ENCODE data around the gene MICAL3. TPM values are rescaled to one million over a fixed set of nuclear protein-coding genes. Genes with fewer than 3 reads are reported as not detected.

The MICAL3 gene
- polyA plus RNA-seq, 3 donors: 0.23 to 0.84 TPM; not detected in 1

DNA sequence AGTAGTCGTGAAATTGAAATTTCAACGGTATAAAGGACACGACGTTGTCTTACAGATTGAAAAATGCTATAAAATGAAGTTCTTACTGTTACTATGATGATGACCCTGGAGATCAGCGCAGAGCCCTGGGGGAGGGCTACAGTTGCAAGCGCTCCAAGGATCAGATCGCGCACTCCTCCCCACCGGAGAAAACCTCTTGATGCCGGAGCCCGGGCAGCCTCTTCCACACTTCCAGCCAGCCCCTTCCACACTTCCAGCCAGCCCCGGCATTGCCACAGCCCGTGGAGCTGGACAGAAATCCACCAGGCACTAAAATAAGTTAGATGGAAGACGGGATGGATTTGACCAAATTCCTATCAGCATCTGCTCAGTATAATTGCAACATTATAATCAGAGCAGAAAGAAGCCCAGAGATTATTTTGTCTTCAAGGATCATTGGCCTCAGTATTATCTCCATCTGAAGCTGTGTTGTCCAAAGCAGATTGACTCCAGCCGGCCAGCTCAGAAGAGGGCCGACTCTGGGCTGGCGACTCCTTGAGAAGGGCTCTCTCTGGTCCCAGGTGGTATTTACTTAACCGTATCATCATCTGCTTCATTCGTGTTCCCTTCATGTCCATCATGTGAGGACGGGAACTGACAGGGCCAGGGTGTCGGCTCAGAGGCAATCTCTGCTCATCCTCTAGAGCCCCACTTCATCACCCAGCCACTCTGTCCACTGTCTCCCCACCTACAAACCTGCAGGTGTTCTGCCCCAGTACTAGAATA is 777 bp upstream of the MICAL3 start:
- no peak overlapping the region for H3K27ac Mint-ChIP-seq
- peaks cover 15% of the 10 kb centered on the region for H3K4me1 Mint-ChIP-seq
- peaks cover 0 to 8% of the 10 kb centered on the region in 2 donors for H3K36me3 Mint-ChIP-seq
- Histone ChIP-seq H3K4me1 (ENCODE audit: control insufficient read depth in 1 of 2, insufficient read depth in 2 of 2, low read length in 2 of 2) (peaks cover 6 to 12% of the 10 kb centered on the region in 2 donors), H4K20me1 (ENCODE audit: insufficient read depth, low read length) (no peaks in the 10 kb centered on the region), H2AFZ (ENCODE audit: insufficient read depth, low read depth, low read length, poor library complexity, severe bottlenecking) (no peak overlapping the region), H3K36me3 (replicated peaks in 1 of 2; ENCODE audit: control insufficient read depth in 1 of 2, insufficient read depth in 2 of 2, low read length in 2 of 2) (no peaks in the 10 kb centered on the region), H3K27ac (ENCODE audit: low read depth in 1 of 2, low read length in 2 of 2) (no peak overlapping the region), H3K9me3 (replicated peaks in 1 of 2; ENCODE audit: control insufficient read depth in 1 of 2, insufficient read depth in 1 of 2, low read length in 2 of 2) (peaks cover 0 to 6% of the 10 kb centered on the region in 2 donors), H3K9ac (ENCODE audit: insufficient read depth, low read length, poor library complexity, severe bottlenecking) (no peak overlapping the region), H3K4me2 (replicated peaks; ENCODE audit: extremely low read depth, low read length, poor library complexity, severe bottlenecking) (peak overlapping the region; percentile 57), H3K79me2 (ENCODE audit: insufficient read depth, low read length) (no peaks in the 10 kb centered on the region), H3K27me3 (ENCODE audit: control insufficient read depth in 2 of 2, insufficient read depth in 2 of 2, low read length in 2 of 2) (peaks cover 25 to 48% of the 10 kb centered on the region in 2 donors), H3K4me3 (replicated peaks in 1 of 3; ENCODE audit: low read depth in 2 of 3, low read length in 3 of 3) (peak overlapping the region in 1 of 3 experiments; percentile 63)
- intact Hi-C loops (cut with micrococcal nuclease): no loop called here
- peaks cover 54 to 64% (median 59%) of the 10 kb centered on the region in 3 donors for H3K27me3 Mint-ChIP-seq (ENCODE audit: low read depth in 3 of 3)
- no peak for DNase-seq
- peak overlapping the region in 1 of 2 donors; percentile 87 for H3K4me3 Mint-ChIP-seq
- 52% methylated on average over 18 of the region's 21 CpGs for WGBS (ENCODE audit: insufficient coverage)
- TF ChIP-seq, protein P1, sequence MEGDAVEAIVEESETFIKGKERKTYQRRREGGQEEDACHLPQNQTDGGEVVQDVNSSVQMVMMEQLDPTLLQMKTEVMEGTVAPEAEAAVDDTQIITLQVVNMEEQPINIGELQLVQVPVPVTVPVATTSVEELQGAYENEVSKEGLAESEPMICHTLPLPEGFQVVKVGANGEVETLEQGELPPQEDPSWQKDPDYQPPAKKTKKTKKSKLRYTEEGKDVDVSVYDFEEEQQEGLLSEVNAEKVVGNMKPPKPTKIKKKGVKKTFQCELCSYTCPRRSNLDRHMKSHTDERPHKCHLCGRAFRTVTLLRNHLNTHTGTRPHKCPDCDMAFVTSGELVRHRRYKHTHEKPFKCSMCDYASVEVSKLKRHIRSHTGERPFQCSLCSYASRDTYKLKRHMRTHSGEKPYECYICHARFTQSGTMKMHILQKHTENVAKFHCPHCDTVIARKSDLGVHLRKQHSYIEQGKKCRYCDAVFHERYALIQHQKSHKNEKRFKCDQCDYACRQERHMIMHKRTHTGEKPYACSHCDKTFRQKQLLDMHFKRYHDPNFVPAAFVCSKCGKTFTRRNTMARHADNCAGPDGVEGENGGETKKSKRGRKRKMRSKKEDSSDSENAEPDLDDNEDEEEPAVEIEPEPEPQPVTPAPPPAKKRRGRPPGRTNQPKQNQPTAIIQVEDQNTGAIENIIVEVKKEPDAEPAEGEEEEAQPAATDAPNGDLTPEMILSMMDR (IDR thresholded peaks at IDR 0.05): no peak
- H3K9me3 Mint-ChIP-seq: peaks cover 0 to 9% (median 0%) of the 10 kb centered on the region in 7 donors

DNA sequence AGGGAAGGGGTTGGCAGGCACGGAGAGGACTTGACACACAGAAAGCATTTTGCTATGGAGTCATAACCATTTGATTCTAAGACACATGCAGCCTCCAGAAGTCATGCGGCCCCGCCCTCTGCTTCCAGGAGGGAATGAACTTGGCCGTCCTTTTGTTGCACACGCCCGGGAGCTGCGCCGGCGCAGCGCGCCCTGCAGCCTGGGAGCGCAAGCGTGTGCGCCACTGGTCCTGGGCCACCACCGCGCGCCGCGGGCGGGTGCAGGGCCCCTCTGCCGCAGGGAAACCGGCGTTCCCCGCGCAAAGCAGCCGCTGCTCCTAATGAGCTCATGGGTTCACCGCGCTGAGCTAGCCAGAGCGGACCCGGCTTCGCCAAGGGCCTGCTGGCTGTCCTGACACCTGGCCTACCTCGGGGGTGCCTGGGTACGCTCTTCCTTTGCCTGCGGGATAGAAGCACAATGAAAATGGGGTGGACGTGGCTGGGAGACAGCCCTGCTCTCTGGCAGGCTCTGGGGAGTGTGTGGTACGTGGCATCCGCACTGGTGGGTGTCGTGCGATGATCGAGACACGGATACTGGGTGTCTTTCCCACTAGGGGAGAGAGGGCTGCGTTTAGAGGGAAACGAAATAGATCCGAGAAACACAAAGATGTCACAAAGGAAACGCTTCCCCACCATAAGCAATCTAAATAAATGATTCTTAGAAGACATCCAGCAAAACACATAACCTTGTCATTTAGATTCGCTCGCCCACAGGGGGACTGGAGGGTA is 669 bp downstream of the MICAL3 start:
- WGBS (ENCODE audit: insufficient coverage): 1% methylated on average over 37 of the region's 47 CpGs
- peak overlapping the region; percentile 63 to 93 for H3K4me3 Mint-ChIP-seq
- Histone ChIP-seq H3K79me2 (ENCODE audit: insufficient read depth, low read length) (no peaks in the 10 kb centered on the region), H3K27me3 (ENCODE audit: control insufficient read depth in 2 of 2, insufficient read depth in 2 of 2, low read length in 2 of 2) (peaks cover 25 to 48% of the 10 kb centered on the region in 2 donors), H3K4me1 (ENCODE audit: control insufficient read depth in 1 of 2, insufficient read depth in 2 of 2, low read length in 2 of 2) (peaks cover 6 to 12% of the 10 kb centered on the region in 2 donors), H2AFZ (ENCODE audit: insufficient read depth, low read depth, low read length, poor library complexity, severe bottlenecking) (peak overlapping the region; percentile 53), H3K27ac (ENCODE audit: low read depth in 1 of 2, low read length in 2 of 2) (no peak overlapping the region), H3K4me3 (replicated peaks in 1 of 3; ENCODE audit: low read depth in 2 of 3, low read length in 3 of 3) (peak overlapping the region in 1 of 3 experiments; percentile 63), H3K9ac (ENCODE audit: insufficient read depth, low read length, poor library complexity, severe bottlenecking) (no peak overlapping the region), H4K20me1 (ENCODE audit: insufficient read depth, low read length) (no peaks in the 10 kb centered on the region), H3K4me2 (replicated peaks; ENCODE audit: extremely low read depth, low read length, poor library complexity, severe bottlenecking) (peak overlapping the region; percentile 57), H3K36me3 (replicated peaks in 1 of 2; ENCODE audit: control insufficient read depth in 1 of 2, insufficient read depth in 2 of 2, low read length in 2 of 2) (no peaks in the 10 kb centered on the region), H3K9me3 (replicated peaks in 1 of 2; ENCODE audit: control insufficient read depth in 1 of 2, insufficient read depth in 1 of 2, low read length in 2 of 2) (peaks cover 0 to 6% of the 10 kb centered on the region in 2 donors)
- peaks cover 0 to 8% of the 10 kb centered on the region in 2 donors for H3K36me3 Mint-ChIP-seq
- H3K9me3 Mint-ChIP-seq: peaks cover 0 to 9% (median 0%) of the 10 kb centered on the region in 7 donors
- peaks cover 15% of the 10 kb centered on the region for H3K4me1 Mint-ChIP-seq
- no peak for DNase-seq
- TF ChIP-seq, protein P1 (IDR thresholded peaks at IDR 0.05): no peak
- intact Hi-C loops (cut with micrococcal nuclease): no loop called here
- no peak overlapping the region for H3K27ac Mint-ChIP-seq
- H3K27me3 Mint-ChIP-seq (ENCODE audit: low read depth in 3 of 3): peaks cover 54 to 60% (median 57%) of the 10 kb centered on the region in 3 donors

All from CD14-positive monocyte (primary cell).